C4-2B (cell line): Measurements from ENCODE around the gene RBFOX2.

ENCODE experiments used
- ZFX ChIP-seq: fragments of 450-650 bp; IDR thresholded peaks from 2 replicates; pipeline ENCODE4 v1.6.1; 2017
- TF ChIP-seq, protein P1 (sequence below): fragments of 450-650 bp; conservative IDR thresholded peaks from 2 replicates; pipeline ENCODE4 v1.5.1; 2017; ENCODE audit warnings: mild to moderate bottlenecking

DNA sequence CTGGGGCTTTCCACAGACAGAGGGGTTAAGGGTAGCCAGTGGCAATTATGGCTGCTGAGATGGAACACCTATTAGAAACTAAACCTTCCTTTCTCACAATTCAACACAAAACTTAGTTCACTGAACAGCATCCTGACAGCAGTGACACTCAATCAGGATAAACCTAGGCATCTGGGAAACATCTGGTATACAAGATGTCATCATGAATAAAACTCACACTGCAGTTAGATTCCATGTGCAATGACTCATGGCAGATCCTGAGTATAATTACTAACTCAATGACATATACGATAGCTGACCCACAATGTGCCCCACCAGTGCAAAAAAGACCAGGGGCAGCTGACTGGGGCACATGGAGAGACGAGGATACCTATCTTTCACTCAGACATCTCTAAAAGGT, 17.7 kb downstream of the RBFOX2 start:
- TF ChIP-seq, protein P1, sequence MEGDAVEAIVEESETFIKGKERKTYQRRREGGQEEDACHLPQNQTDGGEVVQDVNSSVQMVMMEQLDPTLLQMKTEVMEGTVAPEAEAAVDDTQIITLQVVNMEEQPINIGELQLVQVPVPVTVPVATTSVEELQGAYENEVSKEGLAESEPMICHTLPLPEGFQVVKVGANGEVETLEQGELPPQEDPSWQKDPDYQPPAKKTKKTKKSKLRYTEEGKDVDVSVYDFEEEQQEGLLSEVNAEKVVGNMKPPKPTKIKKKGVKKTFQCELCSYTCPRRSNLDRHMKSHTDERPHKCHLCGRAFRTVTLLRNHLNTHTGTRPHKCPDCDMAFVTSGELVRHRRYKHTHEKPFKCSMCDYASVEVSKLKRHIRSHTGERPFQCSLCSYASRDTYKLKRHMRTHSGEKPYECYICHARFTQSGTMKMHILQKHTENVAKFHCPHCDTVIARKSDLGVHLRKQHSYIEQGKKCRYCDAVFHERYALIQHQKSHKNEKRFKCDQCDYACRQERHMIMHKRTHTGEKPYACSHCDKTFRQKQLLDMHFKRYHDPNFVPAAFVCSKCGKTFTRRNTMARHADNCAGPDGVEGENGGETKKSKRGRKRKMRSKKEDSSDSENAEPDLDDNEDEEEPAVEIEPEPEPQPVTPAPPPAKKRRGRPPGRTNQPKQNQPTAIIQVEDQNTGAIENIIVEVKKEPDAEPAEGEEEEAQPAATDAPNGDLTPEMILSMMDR: no peak
- TF ChIP-seq ZFX: no peak
